H1 (cell line): Measurements from ENCODE around the gene LPIN2. TPM values are rescaled to one million over a fixed set of nuclear protein-coding genes. Genes with fewer than 3 reads are reported as not detected.

ENCODE experiments used
- CTCF ChIA-PET: fragments of 300-600 bp; sonication (Branson Sonifier 250); formaldehyde crosslinking; loops from one replicate; lab custom pipeline; 2021; ENCODE audit not compliant: partially characterized antibody; lab: Charles Lee
- POLR2A ChIA-PET: fragments of 300-600 bp; sonication (Branson Sonifier 250); formaldehyde crosslinking; loops from one replicate; lab custom pipeline; 2021; ENCODE audit warnings: inconsistent platforms; ENCODE audit not compliant: partially characterized antibody; lab: Charles Lee
- DNase-seq, 2 experiments: peaks; one replicate each; pipeline versions ENCODE4 v3.0.0 to v3.0.0-alpha.2; 2010 to 2022; ENCODE audit warnings: low spot score in 2 of 2, low read depth in 1 of 2, mixed read lengths in 1 of 2
- FAIRE-seq: peaks from 2 replicates; lab custom pipeline; 2011; peaks lifted over from hg19 to GRCh38; lab: Jason Lieb, UNC
- H2AFZ ChIP-seq: 2 replicates; pipeline ENCODE4 v1.8.1; 2012; ENCODE audit warnings: low read length, inconsistent platforms
- H2AK5ac ChIP-seq: 2 replicates; pipeline ENCODE4 v1.6.1; 2013; ENCODE audit warnings: low read depth, low read length
- H2BK120ac ChIP-seq: replicated peaks from 2 replicates; pipeline ENCODE3; 2013; ENCODE audit warnings: low read depth, low read length, inconsistent platforms
- H2BK12ac ChIP-seq: 2 replicates; pipeline ENCODE4 v1.6.1; 2013; ENCODE audit warnings: low read depth, low read length
- H2BK15ac ChIP-seq: 2 replicates; pipeline ENCODE4 v1.6.1; 2013; ENCODE audit warnings: low read length
- H2BK20ac ChIP-seq: 2 replicates; pipeline ENCODE4 v1.6.1; 2013; ENCODE audit warnings: low read length
- H2BK5ac ChIP-seq: 2 replicates; pipeline ENCODE4 v1.6.1; 2013; ENCODE audit warnings: low read depth, low read length
- H3K14ac ChIP-seq: 2 replicates; pipeline ENCODE4 v1.6.1; 2013; ENCODE audit warnings: inconsistent platforms; ENCODE audit not compliant: insufficient read length
- H3K18ac ChIP-seq: 2 replicates; pipeline ENCODE4 v1.6.1; 2013; ENCODE audit warnings: low read length; ENCODE audit errors: extremely low read depth
- H3K23ac ChIP-seq: 2 replicates; pipeline ENCODE4 v1.6.1; 2013; ENCODE audit warnings: inconsistent platforms; ENCODE audit not compliant: insufficient read length
- H3K23me2 ChIP-seq: 2 replicates; pipeline ENCODE4 v1.6.1; 2013; ENCODE audit warnings: low read depth, low read length
- H3K27ac ChIP-seq: 2 replicates; pipeline ENCODE4 v1.6.1; 2011; ENCODE audit warnings: low read depth, low read length, inconsistent platforms
- H3K27me3 ChIP-seq, 4 experiments: replicated peaks in 1 of 4; 1 replicate in 1 of 4; 2 replicates in 3 of 4; pipeline versions ENCODE4 v1.6.1 to v1.8.1; 2011 to 2013; ENCODE audit warnings: low read length in 3 of 4, mild to moderate bottlenecking in 3 of 4, inconsistent platforms in 2 of 4, mixed read lengths in 2 of 4, moderate library complexity in 1 of 4; ENCODE audit not compliant: control insufficient read depth in 3 of 4, insufficient read depth in 3 of 4; ENCODE audit errors: extremely low read depth in 1 of 4
- H3K36me3 ChIP-seq, 4 experiments: 2 replicates each; pipeline versions ENCODE4 v1.6.1 to v1.8.1; 2011 to 2013; ENCODE audit warnings: mild to moderate bottlenecking in 4 of 4, low read length in 3 of 4, moderate library complexity in 2 of 4, control low read depth in 1 of 4, inconsistent platforms in 1 of 4; ENCODE audit not compliant: insufficient read depth in 4 of 4, control insufficient read depth in 2 of 4
- H3K4ac ChIP-seq: replicated peaks from 2 replicates; pipeline ENCODE3; 2013; ENCODE audit warnings: low read length, low read depth, mixed read lengths, inconsistent platforms; ENCODE audit not compliant: insufficient read length
- H3K4me1 ChIP-seq, 4 experiments: replicated peaks in 1 of 4; 1 replicate in 1 of 4; 2 replicates in 3 of 4; pipeline versions ENCODE4 v1.6.1 to v1.8.1; 2011 to 2013; ENCODE audit warnings: low read length in 3 of 4, inconsistent platforms in 2 of 4, mixed read lengths in 1 of 4; ENCODE audit not compliant: insufficient read depth in 4 of 4, control insufficient read depth in 3 of 4
- H3K4me2 ChIP-seq, 2 experiments: 2 replicates each; pipeline versions ENCODE4 v1.6.1 to v1.8.1; 2011 to 2013; ENCODE audit warnings: low read depth in 2 of 2, low read length in 2 of 2, control low read depth in 1 of 2, inconsistent platforms in 1 of 2, mild to moderate bottlenecking in 1 of 2; ENCODE audit not compliant: insufficient read depth in 1 of 2
- H3K4me3 ChIP-seq, 4 experiments: fragments of 200-600, 300-600 bp in 1 of 4; sonication (generic), shearing (Covaris generic), sonication (Bioruptor Twin) in 1 of 4; 2 replicates each; pipeline versions ENCODE4 v1.5.1 to v1.8.1; 2011 to 2016; ENCODE audit warnings: low read length in 4 of 4, low read depth in 3 of 4, control low read depth in 2 of 4, inconsistent platforms in 2 of 4, mild to moderate bottlenecking in 2 of 4, mixed read lengths in 1 of 4, moderate library complexity in 1 of 4; ENCODE audit not compliant: insufficient read depth in 2 of 4; ENCODE audit errors: extremely low read depth in 1 of 4
- H3K56ac ChIP-seq: replicated peaks from 2 replicates; pipeline ENCODE3; 2013; ENCODE audit warnings: low read depth, mild to moderate bottlenecking, mixed read lengths, low read length, inconsistent platforms; ENCODE audit not compliant: insufficient read length
- H3K79me1 ChIP-seq: 2 replicates; pipeline ENCODE4 v1.6.1; 2013; ENCODE audit warnings: low read depth, low read length, control low read depth
- H3K79me2 ChIP-seq, 2 experiments: 2 replicates each; pipeline versions ENCODE4 v1.6.1 to v1.8.1; 2012 to 2013; ENCODE audit warnings: low read length in 2 of 2, mild to moderate bottlenecking in 2 of 2, inconsistent platforms in 1 of 2; ENCODE audit not compliant: insufficient read depth in 2 of 2, control insufficient read depth in 1 of 2
- H3K9ac ChIP-seq, 4 experiments: replicated peaks in 1 of 4; 1 replicate in 1 of 4; 2 replicates in 3 of 4; pipeline versions ENCODE4 v1.6.1 to v1.8.1; 2011 to 2013; ENCODE audit warnings: low read depth in 3 of 4, low read length in 3 of 4, control low read depth in 2 of 4, mild to moderate bottlenecking in 2 of 4, moderate library complexity in 2 of 4, inconsistent platforms in 1 of 4; ENCODE audit errors: extremely low read depth in 1 of 4
- H3K9me3 ChIP-seq, 2 experiments: 2 replicates each; pipeline versions ENCODE4 v1.6.1 to v1.8.1; 2012 to 2013; ENCODE audit warnings: mild to moderate bottlenecking in 2 of 2, moderate library complexity in 2 of 2, control low read depth in 1 of 2, inconsistent platforms in 1 of 2, low read depth in 1 of 2, low read length in 1 of 2, mixed read lengths in 1 of 2; ENCODE audit not compliant: insufficient read depth in 2 of 2
- H4K20me1 ChIP-seq, 2 experiments: replicated peaks in 1 of 2; 2 replicates each; pipeline versions ENCODE3 to v1.8.1; 2011 to 2013; ENCODE audit warnings: inconsistent platforms in 2 of 2, low read length in 2 of 2, mild to moderate bottlenecking in 1 of 2; ENCODE audit not compliant: insufficient read depth in 2 of 2, control insufficient read depth in 1 of 2
- H4K5ac ChIP-seq: 2 replicates; pipeline ENCODE4 v1.6.1; 2013; ENCODE audit warnings: low read length, low read depth, mixed read lengths, inconsistent platforms; ENCODE audit not compliant: insufficient read length
- H4K8ac ChIP-seq: 2 replicates; pipeline ENCODE4 v1.8.0; 2013; ENCODE audit warnings: mild to moderate bottlenecking, moderate library complexity, low read length, inconsistent platforms; ENCODE audit not compliant: insufficient read depth; ENCODE audit errors: extremely low read depth
- H4K91ac ChIP-seq: replicated peaks from 2 replicates; pipeline ENCODE3; 2013; ENCODE audit warnings: low read length, mixed read lengths, inconsistent platforms; ENCODE audit not compliant: insufficient read length
- CHD1 ChIP-seq: IDR thresholded peaks from 2 replicates; pipeline ENCODE4 v1.6.1; 2012; ENCODE audit warnings: low read depth, low read length, improper control_type of control experiment
- CREB1 ChIP-seq: IDR thresholded peaks from 2 replicates; pipeline ENCODE4 v1.6.1; 2012; ENCODE audit warnings: inconsistent platforms
- JUN ChIP-seq: IDR thresholded peaks from 2 replicates; pipeline ENCODE4 v1.6.1; 2011; ENCODE audit warnings: low read depth, mild to moderate bottlenecking, improper control_type of control experiment, low read length
- MAFK ChIP-seq: IDR thresholded peaks from 2 replicates; pipeline ENCODE4 v1.6.1; 2012; ENCODE audit warnings: low read depth, mild to moderate bottlenecking, improper control_type of control experiment, low read length
- MAX ChIP-seq: IDR thresholded peaks from 2 replicates; pipeline ENCODE4 v1.6.1; 2012; ENCODE audit warnings: inconsistent platforms
- PHF8 ChIP-seq: fragments of 200-600 bp; sonication (generic); conservative IDR thresholded peaks from 2 replicates; pipeline ENCODE4 v1.7.1; 2012; ENCODE audit warnings: low read depth, mild to moderate bottlenecking, inconsistent platforms, low read length, moderate library complexity
- POU5F1 ChIP-seq: IDR thresholded peaks from 2 replicates; pipeline ENCODE4 v1.6.1; 2011; ENCODE audit warnings: low read depth, mild to moderate bottlenecking, low read length, moderate library complexity
- RXRA ChIP-seq: IDR thresholded peaks from 2 replicates; pipeline ENCODE4 v1.6.1; 2011; ENCODE audit warnings: low read depth, mild to moderate bottlenecking, low read length, moderate library complexity; ENCODE audit not compliant: insufficient read depth
- TAF1 ChIP-seq: IDR thresholded peaks from 2 replicates; pipeline ENCODE4 v1.6.1; 2011; ENCODE audit warnings: mild to moderate bottlenecking, low read depth, low read length
- TEAD4 ChIP-seq: IDR thresholded peaks from 2 replicates; pipeline ENCODE4 v1.6.1; 2012; ENCODE audit warnings: low read depth, low read length, inconsistent platforms, mixed read lengths
- YY1 ChIP-seq: IDR thresholded peaks from 2 replicates; pipeline ENCODE4 v1.6.1; 2011; ENCODE audit warnings: low read depth, mild to moderate bottlenecking, low read length
- WGBS, 2 experiments: shearing (Covaris generic) in 1 of 2; methylation state at CpG; one replicate each; pipeline versions ENCODE4 v1.1.6 to v1.1.7; 2013 to 2015; ENCODE audit warnings: low lambda C conversion rate in 2 of 2, mixed read lengths in 2 of 2, inconsistent platforms in 1 of 2, low coverage in 1 of 2, missing lambda C conversion rate in 1 of 2; ENCODE audit not compliant: insufficient replicate concordance in 2 of 2, insufficient coverage in 1 of 2, insufficient read length in 1 of 2; ENCODE audit errors: extremely low coverage in 1 of 2, missing lambda C conversion rate in 1 of 2; 5-methylcytosine and 5-hydroxymethylcytosine counted together
- polyA plus RNA-seq, 7 experiments: library from polyadenylated mRNA; depleted of rRNA in 3 of 7; stranded (reverse) in 5 of 7; unstranded in 2 of 7; fragments of >200 nt in 5 of 7; fragments of 200-250 nt in 2 of 7; gene quantifications; 1 replicate in 5 of 7; 2 replicates in 1 of 7; 4 replicates in 1 of 7; pipeline versions ENCODE4 v1.2.1 to v1.2.3, GENCODE V29; 2011 to 2013; ENCODE audit warnings: missing spikeins in 2 of 7, mixed read lengths in 2 of 7
- total RNA-seq: library from RNA; stranded (reverse); fragmentation: NEBNext Ultra II Directional; extraction: Animal tissue kit (Norgen Biotek cat#: 25700); gene quantifications from 2 replicates; pipeline ENCODE4 v1.2.1, GENCODE V29; 2021
- TF ChIP-seq, protein P1 (sequence below), 3 experiments: IDR thresholded peaks; 1 replicate in 2 of 3; 2 replicates in 1 of 3; pipeline versions ENCODE4 v1.5.1 to v1.6.1; 2011; ENCODE audit warnings: low read length in 3 of 3, mild to moderate bottlenecking in 3 of 3, inconsistent platforms in 2 of 3, low read depth in 1 of 3, moderate library complexity in 1 of 3; ENCODE audit not compliant: insufficient read depth in 1 of 3; ENCODE audit errors: control extremely low read depth in 1 of 3

The LPIN2 gene
- total and polyA plus RNA-seq, 2 of the 8 experiments (the other 6 are each of a cell fraction or from before 2014, with no cell fraction given): 7.4 to 14.2 TPM

GRCh38 chr18:3041843-3042242 lies 28.9 kb upstream of the LPIN2 start:
- Histone ChIP-seq H3K27ac (no peak overlapping the region), H2AK5ac (no peak overlapping the region), H3K79me2 (no peaks in the 10 kb centered on the region), H2AFZ (no peak overlapping the region), H3K36me3 (no peaks in the 10 kb centered on the region), H3K14ac (no peak overlapping the region), H4K20me1 (no peaks in the 10 kb centered on the region), H3K4ac (no peak overlapping the region), H3K4me3 (no peak overlapping the region), H3K23me2 (no peaks in the 10 kb centered on the region), H2BK12ac (no peak overlapping the region), H3K18ac (no peak overlapping the region), H4K91ac (no peak overlapping the region), H3K4me2 (no peak overlapping the region), H3K9me3 (no peaks in the 10 kb centered on the region), H2BK15ac (no peak overlapping the region), H2BK20ac (no peak overlapping the region), H3K79me1 (no peaks in the 10 kb centered on the region), H4K5ac (no peak overlapping the region), H4K8ac (no peak overlapping the region), H3K27me3 (no peaks in the 10 kb centered on the region), H3K56ac (no peak overlapping the region), H3K4me1 (no peaks in the 10 kb centered on the region), H2BK5ac (no peak overlapping the region), H2BK120ac (no peak overlapping the region), H3K9ac (no peak overlapping the region), H3K23ac (no peak overlapping the region)
- WGBS, 2 experiments: 91% methylated on average over 5 of the region's 5 CpGs; no CpG with 5 or more reads in 1 of the 2 experiments
- no peak for FAIRE-seq
- CTCF ChIA-PET: interaction anchor here (0.8 to 1.8 kb wide), 3 partner anchors 20 to 94 kb away, joined by 3 to 6 read pairs (median 6); no protein-coding TSS in a partner anchor
- DNase-seq: no peak
- POLR2A ChIA-PET: interaction anchor here (0.6 kb wide), 1 partner anchor 43 kb away, joined by 5 read pairs; no protein-coding TSS in a partner anchor
- TF ChIP-seq CREB1: no peak
- TF ChIP-seq RXRA: no peak
- TF ChIP-seq POU5F1: no peak
- TF ChIP-seq JUN: no peak
- TF ChIP-seq, protein P1, sequence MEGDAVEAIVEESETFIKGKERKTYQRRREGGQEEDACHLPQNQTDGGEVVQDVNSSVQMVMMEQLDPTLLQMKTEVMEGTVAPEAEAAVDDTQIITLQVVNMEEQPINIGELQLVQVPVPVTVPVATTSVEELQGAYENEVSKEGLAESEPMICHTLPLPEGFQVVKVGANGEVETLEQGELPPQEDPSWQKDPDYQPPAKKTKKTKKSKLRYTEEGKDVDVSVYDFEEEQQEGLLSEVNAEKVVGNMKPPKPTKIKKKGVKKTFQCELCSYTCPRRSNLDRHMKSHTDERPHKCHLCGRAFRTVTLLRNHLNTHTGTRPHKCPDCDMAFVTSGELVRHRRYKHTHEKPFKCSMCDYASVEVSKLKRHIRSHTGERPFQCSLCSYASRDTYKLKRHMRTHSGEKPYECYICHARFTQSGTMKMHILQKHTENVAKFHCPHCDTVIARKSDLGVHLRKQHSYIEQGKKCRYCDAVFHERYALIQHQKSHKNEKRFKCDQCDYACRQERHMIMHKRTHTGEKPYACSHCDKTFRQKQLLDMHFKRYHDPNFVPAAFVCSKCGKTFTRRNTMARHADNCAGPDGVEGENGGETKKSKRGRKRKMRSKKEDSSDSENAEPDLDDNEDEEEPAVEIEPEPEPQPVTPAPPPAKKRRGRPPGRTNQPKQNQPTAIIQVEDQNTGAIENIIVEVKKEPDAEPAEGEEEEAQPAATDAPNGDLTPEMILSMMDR (IDR thresholded peaks at IDR 0.05; ENCODE audit: control extremely low read depth in 1 of 3, insufficient read depth in 1 of 3, low read depth in 1 of 3, low read length in 3 of 3): no peak
- no peak for TF ChIP-seq TAF1
- no peak for TF ChIP-seq TEAD4
- no peak for TF ChIP-seq CHD1
- TF ChIP-seq MAX: no peak
- no peak for TF ChIP-seq PHF8
- TF ChIP-seq MAFK: no peak
- TF ChIP-seq YY1: no peak
